Measurements from ENCODE around the gene NXNL1. TPM values are rescaled to one million over a fixed set of nuclear protein-coding genes. Genes with fewer than 3 reads are reported as not detected.

NXNL1 gene
- total and polyA plus RNA-seq, 9 of the 15 experiments (the other 6 are each of a cell fraction or from before 2014, with no cell fraction given) = not detected

DNA sequence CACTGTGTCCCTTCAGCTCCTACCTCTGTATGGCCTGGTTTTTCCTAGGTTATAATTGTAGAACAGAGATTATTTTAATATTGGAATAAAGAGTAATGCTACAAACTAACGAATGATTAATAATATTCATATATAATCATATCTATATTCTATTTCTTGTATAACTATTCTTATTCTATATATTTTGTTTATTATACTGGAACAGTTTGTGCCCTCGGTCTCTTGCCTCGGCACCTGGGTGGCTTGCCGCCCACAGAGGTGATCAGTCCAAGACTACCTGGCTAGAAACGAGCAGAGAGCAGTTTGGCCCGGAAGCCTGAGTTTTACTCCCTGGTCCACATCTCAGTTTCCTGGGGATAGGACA is 5.7 kb upstream of the NXNL1 start:
- POLR2A ChIA-PET = interaction anchor here (1.0 to 1.7 kb wide), 3 partner anchors 18 to 63 kb away, joined by 3 to 4 read pairs (median 4); partner anchors contain the start of gene MVB12A
- H3K4me2 ChIP-seq (ENCODE audit: insufficient read depth, low read length) = no peak overlapping the region

More for the DNA sequence above, 5.7 kb upstream of the NXNL1 start:
- no peak for DNase-seq (ENCODE audit: extremely low read depth in 1 of 4, low spot score in 3 of 4)
- in situ Hi-C loops (cut with MboI) (loop anchor here (5.0 kb wide), 1 partner anchor 69 kb away; no protein-coding TSS in a partner anchor), intact Hi-C loops (cut with micrococcal nuclease) (loop anchor here (1.0 to 5.0 kb wide), 3 partner anchors 71 to 391 kb away; partner anchors contain the start of gene RPL18A)
- ATAC-seq = no peak
- 12% methylated on average over 6 of the region's 6 CpGs for WGBS (ENCODE audit: insufficient coverage, low coverage, missing lambda C conversion rate)
- Histone ChIP-seq H2AFZ (ENCODE audit: low read depth, low read length) (no peak overlapping the region), H3K4me3 (no peak overlapping the region), H3K9me1 (ENCODE audit: control insufficient read depth, insufficient read depth, low read length) (no peaks in the 10 kb centered on the region), H3K27ac (ENCODE audit: extremely low read depth, low read depth, low read length) (no peak overlapping the region), H3K36me3 (ENCODE audit: control insufficient read depth, insufficient read depth, low read length) (no peaks in the 10 kb centered on the region), H3K79me2 (ENCODE audit: control insufficient read depth, insufficient read depth, low read length) (no peaks in the 10 kb centered on the region), H4K20me1 (replicated peaks; ENCODE audit: control insufficient read depth, insufficient read depth, low read length) (no peaks in the 10 kb centered on the region), H3K9me3 (replicated peaks; ENCODE audit: control insufficient read depth, insufficient read depth, low read depth, low read length) (no peaks in the 10 kb centered on the region), H3K9ac (ENCODE audit: insufficient read depth in 1 of 2, low read depth in 2 of 2, low read length in 2 of 2) (no peak overlapping the region), H3K27me3 (ENCODE audit: control insufficient read depth in 2 of 2, insufficient read depth in 2 of 2, low read length in 2 of 2) (peaks cover 0 to 9% of the 10 kb centered on the region in 2 experiments; a peak in 2 of 5 replicates), H3K4me1 (replicated peaks in 1 of 2; ENCODE audit: control insufficient read depth in 2 of 2, insufficient read depth in 2 of 2, low read length in 2 of 2) (peaks cover 28 to 38% of the 10 kb centered on the region in 2 experiments)
- no peak for FAIRE-seq
- CTCF ChIA-PET (ENCODE audit: low intra/inter-chr PET ratio) = interaction anchor here (0.7 to 2.3 kb wide), 3 partner anchors 12 to 211 kb away, joined by 4 to 14 read pairs (median 10); no protein-coding TSS in a partner anchor
- TF ChIP-seq, protein P1, sequence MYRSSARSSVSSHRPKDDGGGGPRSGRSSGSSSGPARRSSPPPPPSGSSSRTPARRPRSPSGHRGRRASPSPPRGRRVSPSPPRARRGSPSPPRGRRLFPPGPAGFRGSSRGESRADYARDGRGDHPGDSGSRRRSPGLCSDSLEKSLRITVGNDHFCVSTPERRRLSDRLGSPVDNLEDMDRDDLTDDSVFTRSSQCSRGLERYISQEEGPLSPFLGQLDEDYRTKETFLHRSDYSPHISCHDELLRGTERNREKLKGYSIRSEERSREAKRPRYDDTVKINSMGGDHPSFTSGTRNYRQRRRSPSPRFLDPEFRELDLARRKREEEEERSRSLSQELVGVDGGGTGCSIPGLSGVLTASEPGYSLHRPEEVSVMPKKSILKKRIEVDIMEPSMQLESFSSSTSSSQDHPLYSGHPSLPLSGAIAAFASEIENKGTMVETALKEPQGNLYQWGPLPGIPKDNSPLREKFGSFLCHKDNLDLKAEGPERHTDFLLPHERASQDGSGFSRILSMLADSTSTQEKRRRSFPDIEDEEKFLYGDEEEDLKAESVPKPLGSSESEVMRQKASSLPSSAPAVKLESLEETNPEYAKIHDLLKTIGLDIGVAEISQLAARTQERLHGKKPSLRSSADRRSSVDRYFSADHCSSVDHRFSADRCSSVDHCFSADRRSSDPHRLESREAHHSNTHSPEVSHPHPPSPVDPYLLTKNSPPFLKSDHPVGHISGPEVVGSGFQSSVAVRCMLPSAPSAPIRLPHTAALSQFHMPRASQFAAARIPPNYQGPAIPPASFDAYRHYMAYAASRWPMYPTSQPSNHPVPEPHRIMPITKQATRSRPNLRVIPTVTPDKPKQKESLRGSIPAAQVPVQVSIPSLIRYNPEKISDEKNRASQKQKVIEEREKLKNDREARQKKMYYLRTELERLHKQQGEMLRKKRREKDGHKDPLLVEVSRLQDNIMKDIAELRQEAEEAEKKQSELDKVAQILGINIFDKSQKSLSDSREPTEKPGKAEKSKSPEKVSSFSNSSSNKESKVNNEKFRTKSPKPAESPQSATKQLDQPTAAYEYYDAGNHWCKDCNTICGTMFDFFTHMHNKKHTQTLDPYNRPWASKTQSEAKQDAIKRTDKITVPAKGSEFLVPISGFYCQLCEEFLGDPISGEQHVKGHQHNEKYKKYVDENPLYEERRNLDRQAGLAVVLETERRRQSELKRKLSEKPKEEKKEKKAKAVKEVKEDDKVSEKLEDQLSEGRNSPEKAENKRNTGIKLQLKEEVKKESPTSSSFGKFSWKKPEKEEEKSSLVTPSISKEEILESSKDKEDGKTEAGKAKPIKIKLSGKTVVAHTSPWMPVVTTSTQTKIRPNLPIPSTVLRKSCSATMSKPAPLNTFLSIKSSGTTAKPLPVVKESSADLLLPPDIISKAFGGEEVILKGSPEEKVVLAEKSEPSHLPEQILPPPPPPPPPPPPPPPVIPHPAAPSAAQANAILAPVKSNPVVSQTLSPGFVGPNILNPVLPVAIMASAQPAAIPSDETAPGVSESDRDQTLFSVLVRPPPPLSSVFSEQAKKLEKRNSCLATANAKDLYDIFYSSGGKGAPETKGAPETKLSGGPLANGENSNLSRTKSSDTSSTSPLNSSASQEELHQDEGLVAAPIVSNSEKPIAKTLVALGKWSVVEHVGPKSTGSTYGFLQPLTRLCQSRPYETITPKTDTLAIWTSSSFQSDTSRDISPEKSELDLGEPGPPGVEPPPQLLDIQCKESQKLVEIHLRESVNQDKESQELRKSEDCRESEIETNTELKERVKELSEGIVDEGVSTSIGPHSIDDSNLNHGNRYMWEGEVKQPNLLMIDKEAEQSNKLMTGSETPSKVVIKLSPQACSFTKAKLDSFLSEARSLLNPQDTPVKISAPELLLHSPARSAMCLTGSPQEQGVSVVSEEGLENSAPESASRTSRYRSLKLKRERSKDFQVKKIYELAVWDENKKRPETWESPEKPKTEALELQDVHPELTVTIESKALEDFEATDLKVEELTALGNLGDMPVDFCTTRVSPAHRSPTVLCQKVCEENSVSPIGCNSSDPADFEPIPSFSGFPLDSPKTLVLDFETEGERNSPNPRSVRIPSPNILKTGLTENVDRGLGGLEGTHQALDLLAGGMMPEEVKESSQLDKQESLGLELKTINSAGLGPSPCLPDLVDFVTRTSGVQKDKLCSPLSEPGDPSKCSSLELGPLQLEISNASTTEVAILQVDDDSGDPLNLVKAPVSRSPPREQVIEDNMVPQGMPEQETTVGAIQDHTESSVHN (IDR thresholded peaks at IDR 0.05; ENCODE audit: borderline replicate concordance in 1 of 2, low read depth in 1 of 2) = no peak
- TF ChIP-seq TAF1 (IDR thresholded peaks at IDR 0.05; ENCODE audit: control insufficient read depth, extremely low read depth, insufficient read depth, low read length, severe bottlenecking) (no peak), ELF4 (CRISPR knock-in tag; IDR thresholded peaks at IDR 0.05) (no peak)
- TF ChIP-seq, protein P2, sequence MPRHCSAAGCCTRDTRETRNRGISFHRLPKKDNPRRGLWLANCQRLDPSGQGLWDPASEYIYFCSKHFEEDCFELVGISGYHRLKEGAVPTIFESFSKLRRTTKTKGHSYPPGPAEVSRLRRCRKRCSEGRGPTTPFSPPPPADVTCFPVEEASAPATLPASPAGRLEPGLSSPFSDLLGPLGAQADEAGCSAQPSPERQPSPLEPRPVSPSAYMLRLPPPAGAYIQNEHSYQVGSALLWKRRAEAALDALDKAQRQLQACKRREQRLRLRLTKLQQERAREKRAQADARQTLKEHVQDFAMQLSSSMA (CRISPR knock-in tag; IDR thresholded peaks at IDR 0.05) = no peak
- no TSS peak for BruUV-seq (replicated peaks)
